Measurements from ENCODE around the gene FAHD1. TPM values are rescaled to one million over a fixed set of nuclear protein-coding genes. Genes with fewer than 3 reads are reported as not detected.

Gene FAHD1
- total RNA-seq, 1 donor from 2014 or later, result 23.1 TPM

- H3K27ac Mint-ChIP-seq (ENCODE audit: unreplicated experiment), result no peak overlapping the region
- peaks cover 2% of the 10 kb centered on the region for H3K27me3 Mint-ChIP-seq (ENCODE audit: unreplicated experiment)
- H3K36me3 Mint-ChIP-seq (ENCODE audit: low read depth, unreplicated experiment), result no peaks in the 10 kb centered on the region
- no peaks in the 10 kb centered on the region for H3K4me1 Mint-ChIP-seq (ENCODE audit: unreplicated experiment)
- no peak overlapping the region for H3K4me3 Mint-ChIP-seq (ENCODE audit: unreplicated experiment)
- H3K9me3 Mint-ChIP-seq (ENCODE audit: unreplicated experiment), result no peaks in the 10 kb centered on the region
- DNase-seq (ENCODE audit: low spot score), result no peak
- no peak for TF ChIP-seq CTCF (IDR thresholded peaks at IDR 0.05; ENCODE audit: unreplicated experiment)
These were observed 31.3 kb downstream of the FAHD1 start for GRCh38 chr16:1858189-1858865.

- Mint-ChIP-seq H3K4me3 (ENCODE audit: unreplicated experiment) (no peak overlapping the region), H3K27me3 (ENCODE audit: unreplicated experiment) (peaks cover 2% of the 10 kb centered on the region), H3K9me3 (ENCODE audit: unreplicated experiment) (no peaks in the 10 kb centered on the region), H3K4me1 (ENCODE audit: unreplicated experiment) (no peaks in the 10 kb centered on the region), H3K27ac (ENCODE audit: unreplicated experiment) (no peak overlapping the region), H3K36me3 (ENCODE audit: low read depth, unreplicated experiment) (no peaks in the 10 kb centered on the region)
- TF ChIP-seq CTCF (IDR thresholded peaks at IDR 0.05; ENCODE audit: unreplicated experiment), result no peak
- no peak for DNase-seq (ENCODE audit: low spot score)
These were observed 32.6 kb downstream of the FAHD1 start for GRCh38 chr16:1859650-1860049.

- no peak overlapping the region for H3K27ac Mint-ChIP-seq (ENCODE audit: unreplicated experiment)
- no peaks in the 10 kb centered on the region for H3K4me1 Mint-ChIP-seq (ENCODE audit: unreplicated experiment)
- no peaks in the 10 kb centered on the region for H3K36me3 Mint-ChIP-seq (ENCODE audit: low read depth, unreplicated experiment)
- no peak overlapping the region for H3K4me3 Mint-ChIP-seq (ENCODE audit: unreplicated experiment)
- no peaks in the 10 kb centered on the region for H3K9me3 Mint-ChIP-seq (ENCODE audit: unreplicated experiment)
- no peak for DNase-seq (ENCODE audit: low spot score)
- peaks cover 2% of the 10 kb centered on the region for H3K27me3 Mint-ChIP-seq (ENCODE audit: unreplicated experiment)
- no peak for TF ChIP-seq CTCF (IDR thresholded peaks at IDR 0.05; ENCODE audit: unreplicated experiment)
These were observed 34.7 kb downstream of the FAHD1 start for GRCh38 chr16:1861730-1862129.

GRCh38 chr16:1862394-1862793, 35.4 kb downstream of the FAHD1 start:
- Mint-ChIP-seq H3K27me3 (ENCODE audit: unreplicated experiment) (peaks cover 2% of the 10 kb centered on the region), H3K27ac (ENCODE audit: unreplicated experiment) (no peak overlapping the region), H3K4me1 (ENCODE audit: unreplicated experiment) (no peaks in the 10 kb centered on the region), H3K36me3 (ENCODE audit: low read depth, unreplicated experiment) (no peaks in the 10 kb centered on the region), H3K9me3 (ENCODE audit: unreplicated experiment) (no peaks in the 10 kb centered on the region), H3K4me3 (ENCODE audit: unreplicated experiment) (no peak overlapping the region)
- no peak for DNase-seq (ENCODE audit: low spot score)
- no peak for TF ChIP-seq CTCF (IDR thresholded peaks at IDR 0.05; ENCODE audit: unreplicated experiment)

GRCh38 chr16:1863681-1864460, 36.9 kb downstream of the FAHD1 start:
- no peak for DNase-seq (ENCODE audit: low spot score)
- TF ChIP-seq CTCF (IDR thresholded peaks at IDR 0.05; ENCODE audit: unreplicated experiment), result peak; percentile 96
- Mint-ChIP-seq H3K27me3 (ENCODE audit: unreplicated experiment) (no peaks in the 10 kb centered on the region), H3K27ac (ENCODE audit: unreplicated experiment) (no peak overlapping the region), H3K9me3 (ENCODE audit: unreplicated experiment) (no peaks in the 10 kb centered on the region), H3K4me1 (ENCODE audit: unreplicated experiment) (no peaks in the 10 kb centered on the region), H3K4me3 (ENCODE audit: unreplicated experiment) (no peak overlapping the region), H3K36me3 (ENCODE audit: low read depth, unreplicated experiment) (no peaks in the 10 kb centered on the region)
